Measurements from ENCODE around the gene FOXF2.

Gene FOXF2

GRCh38 chr6:1424306-1424927 is 35.0 kb downstream of the FOXF2 start:
- H3K27me3 Mint-ChIP-seq (ENCODE audit: low read depth), result peaks cover 8% of the 10 kb centered on the region
- no peaks in the 10 kb centered on the region for H3K9me3 Mint-ChIP-seq
- H3K27ac Mint-ChIP-seq, result no peak overlapping the region
- no peak overlapping the region for H3K4me3 Mint-ChIP-seq
- H3K36me3 Mint-ChIP-seq (ENCODE audit: low read depth), result no peaks in the 10 kb centered on the region
- H3K4me1 Mint-ChIP-seq (ENCODE audit: low read depth), result peaks cover 1% of the 10 kb centered on the region

DNA sequence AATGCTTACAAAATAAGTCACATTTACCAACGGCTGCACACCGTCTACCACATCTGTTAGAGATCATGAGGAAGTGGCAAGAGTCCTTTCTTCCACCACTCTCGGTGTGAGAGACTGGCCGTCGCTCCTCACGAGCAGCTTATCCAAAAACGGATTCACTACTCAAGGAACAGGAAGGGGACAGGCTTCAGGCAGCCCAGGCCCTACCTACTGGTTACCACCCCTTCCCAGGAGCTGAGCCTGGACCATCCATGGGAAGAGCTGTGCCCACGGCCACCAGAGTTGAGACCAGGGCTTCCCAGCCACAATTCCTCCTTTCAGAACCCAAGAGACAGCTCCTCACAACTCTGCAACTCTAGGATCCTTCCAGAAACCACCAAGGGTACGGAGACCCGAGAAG is 37.0 kb downstream of the FOXF2 start:
- peaks cover 1% of the 10 kb centered on the region for H3K4me1 Mint-ChIP-seq (ENCODE audit: low read depth)
- no peaks in the 10 kb centered on the region for H3K9me3 Mint-ChIP-seq

DNA sequence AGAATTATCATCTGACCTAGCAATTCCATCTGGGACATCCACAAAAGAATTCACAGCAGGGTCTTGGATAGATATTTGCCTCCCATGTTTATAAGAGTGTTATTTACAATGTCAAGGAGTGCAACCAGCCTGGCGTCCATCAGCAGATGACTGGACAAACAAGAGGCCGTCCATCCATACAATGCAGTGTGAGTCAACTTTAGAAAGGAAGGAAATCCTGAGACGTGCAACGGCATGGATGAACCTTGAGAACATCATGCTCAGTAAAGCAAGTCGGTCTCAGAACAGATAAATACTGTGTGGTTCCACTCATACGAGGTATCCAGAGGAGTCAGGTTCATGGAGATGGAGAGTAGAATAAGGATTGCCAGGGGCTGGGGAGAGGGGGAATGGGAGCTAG is 46.4 kb downstream of the FOXF2 start:
- Mint-ChIP-seq H3K27me3 (ENCODE audit: low read depth) (peaks cover 28% of the 10 kb centered on the region), H3K4me3 (no peak overlapping the region), H3K36me3 (ENCODE audit: low read depth) (no peaks in the 10 kb centered on the region), H3K9me3 (no peaks in the 10 kb centered on the region), H3K4me1 (ENCODE audit: low read depth) (peaks cover 3% of the 10 kb centered on the region), H3K27ac (no peak overlapping the region)

More for the DNA sequence above, 37.0 kb downstream of the FOXF2 start:
- Mint-ChIP-seq H3K4me3 (no peak overlapping the region), H3K36me3 (ENCODE audit: low read depth) (no peaks in the 10 kb centered on the region), H3K27me3 (ENCODE audit: low read depth) (peaks cover 11% of the 10 kb centered on the region), H3K27ac (no peak overlapping the region)

DNA sequence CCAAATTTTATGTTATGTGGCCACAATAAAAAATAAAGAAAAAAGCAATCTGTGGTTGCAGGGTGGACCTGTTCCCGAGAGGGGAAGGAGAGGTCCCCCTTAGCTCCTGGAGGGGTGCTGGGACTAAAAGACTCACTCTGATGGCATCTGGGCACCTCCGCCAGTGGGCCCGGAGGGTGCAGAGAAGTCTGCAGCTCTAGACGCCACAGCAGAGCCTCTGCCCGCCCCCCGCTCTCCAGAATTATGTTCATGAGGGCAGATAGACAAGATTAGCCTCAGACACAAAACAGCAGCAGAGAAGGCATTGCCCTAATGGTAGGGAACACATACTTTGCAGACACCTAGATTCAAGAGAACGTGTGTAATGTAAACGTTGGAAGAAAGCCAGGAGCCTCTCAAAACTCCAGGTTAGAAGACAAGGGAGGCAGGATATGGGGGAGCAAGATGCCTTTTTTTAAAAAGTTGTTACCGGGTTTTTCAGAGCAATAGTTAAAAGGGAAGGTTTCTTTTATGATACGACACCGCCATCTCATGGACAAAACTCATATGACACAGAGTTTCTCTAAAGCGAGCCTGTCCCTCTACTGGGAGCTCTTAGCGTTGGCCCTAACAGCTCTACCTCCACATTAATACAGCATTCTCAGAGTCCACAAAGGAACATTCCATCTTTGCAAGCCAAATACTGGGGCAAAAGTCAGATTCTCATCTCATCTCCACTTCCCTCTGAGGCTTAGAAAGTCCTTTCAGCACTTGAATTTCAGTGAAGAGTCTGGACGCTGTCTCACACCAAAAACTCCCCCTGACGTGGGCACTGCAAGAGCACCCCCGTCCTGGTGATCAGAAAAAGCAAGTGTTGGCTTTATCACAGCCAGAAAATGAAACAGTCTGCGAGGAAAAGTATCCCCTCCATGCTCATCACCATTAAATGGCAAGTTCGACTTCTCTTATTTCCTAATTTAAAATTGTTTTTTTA is 47.2 kb downstream of the FOXF2 start:
- Mint-ChIP-seq H3K9me3 (peaks cover under 1% of the 10 kb centered on the region), H3K27me3 (ENCODE audit: low read depth) (peaks cover 27% of the 10 kb centered on the region), H3K4me1 (ENCODE audit: low read depth) (peaks cover 3% of the 10 kb centered on the region), H3K27ac (no peak overlapping the region), H3K36me3 (ENCODE audit: low read depth) (no peaks in the 10 kb centered on the region), H3K4me3 (no peak overlapping the region)

DNA sequence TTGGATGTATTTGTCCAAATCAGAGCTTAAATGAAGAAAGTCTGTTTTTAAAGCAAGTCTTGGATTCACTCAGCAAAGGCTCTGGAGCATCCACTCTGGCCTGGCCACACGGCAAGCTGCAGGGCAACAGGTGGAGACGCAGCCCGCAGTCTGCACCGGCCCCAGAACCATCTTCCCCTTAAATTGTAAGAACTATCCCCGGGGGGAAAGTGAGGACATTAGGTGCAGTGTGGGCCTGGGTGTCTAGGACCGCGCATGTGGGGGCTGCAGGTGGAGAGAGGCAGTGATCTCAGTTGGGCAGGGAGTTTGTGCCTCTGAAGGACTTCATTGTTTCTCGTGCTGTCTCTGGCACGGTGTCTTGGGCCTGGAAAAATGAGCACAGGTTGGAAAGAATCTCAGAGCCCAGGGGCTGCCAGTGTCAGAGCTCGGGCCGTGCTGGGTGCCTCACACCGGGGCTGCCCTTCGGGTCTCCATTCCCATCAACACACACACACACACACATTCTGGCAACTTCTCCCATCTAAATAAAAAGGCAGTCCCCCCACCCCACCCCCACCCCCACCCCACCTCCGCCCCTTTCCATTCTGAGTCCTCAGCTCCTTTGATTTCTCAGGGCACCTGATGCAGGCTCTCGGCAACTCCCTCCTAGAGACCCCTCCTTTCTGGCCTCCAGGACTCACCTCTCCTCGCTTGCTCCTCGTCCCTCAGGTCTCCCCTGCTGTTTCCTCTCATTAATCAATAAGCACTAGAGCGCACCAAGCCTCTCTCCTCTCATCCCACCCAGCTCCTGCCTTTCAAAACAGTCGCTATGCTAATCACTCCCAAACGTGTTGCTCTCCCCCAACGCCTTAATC is 48.4 kb downstream of the FOXF2 start:
- Mint-ChIP-seq H3K27ac (no peak overlapping the region), H3K4me1 (ENCODE audit: low read depth) (peaks cover 3% of the 10 kb centered on the region), H3K4me3 (no peak overlapping the region), H3K36me3 (ENCODE audit: low read depth) (no peaks in the 10 kb centered on the region), H3K27me3 (ENCODE audit: low read depth) (peaks cover 27% of the 10 kb centered on the region), H3K9me3 (peaks cover 6% of the 10 kb centered on the region)

- H3K27me3 Mint-ChIP-seq (ENCODE audit: low read depth), result peaks cover 30% of the 10 kb centered on the region
Measured at GRCh38 chr6:1438471-1438881, 49.1 kb downstream of the FOXF2 start.

DNA sequence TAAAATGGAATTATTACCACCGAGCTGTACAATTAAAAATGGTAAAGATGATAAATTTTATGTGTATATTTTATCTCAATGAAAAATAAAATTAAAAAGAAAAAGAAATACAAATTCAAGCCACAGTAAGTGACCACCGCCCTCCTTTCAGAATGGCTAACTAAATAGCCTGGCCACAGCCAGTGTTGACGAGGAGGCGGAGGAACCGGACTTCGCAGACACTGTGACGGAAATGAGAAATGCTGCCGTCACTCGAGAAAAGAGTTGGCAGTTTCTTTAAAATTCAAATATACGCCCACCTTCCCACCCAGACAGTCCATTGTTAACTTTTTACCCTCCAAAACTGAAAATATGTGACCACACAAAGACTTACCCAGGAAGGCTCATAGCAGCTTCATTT is 50.0 kb downstream of the FOXF2 start:
- Mint-ChIP-seq H3K36me3 (ENCODE audit: low read depth) (no peaks in the 10 kb centered on the region), H3K27ac (no peak overlapping the region), H3K9me3 (peaks cover 6% of the 10 kb centered on the region), H3K4me1 (ENCODE audit: low read depth) (peaks cover 3% of the 10 kb centered on the region), H3K4me3 (no peak overlapping the region), H3K27me3 (ENCODE audit: low read depth) (peaks cover 33% of the 10 kb centered on the region)

More at GRCh38 chr6:1438471-1438881, 49.1 kb downstream of the FOXF2 start:
- Mint-ChIP-seq H3K9me3 (peaks cover 6% of the 10 kb centered on the region), H3K4me1 (ENCODE audit: low read depth) (peaks cover 3% of the 10 kb centered on the region), H3K36me3 (ENCODE audit: low read depth) (no peaks in the 10 kb centered on the region), H3K27ac (no peak overlapping the region), H3K4me3 (no peak overlapping the region)

- Mint-ChIP-seq H3K36me3 (ENCODE audit: low read depth) (no peaks in the 10 kb centered on the region), H3K9me3 (peaks cover 6% of the 10 kb centered on the region), H3K4me1 (ENCODE audit: low read depth) (no peaks in the 10 kb centered on the region), H3K27me3 (ENCODE audit: low read depth) (peaks cover 24% of the 10 kb centered on the region), H3K27ac (no peak overlapping the region), H3K4me3 (no peak overlapping the region)
Measured at GRCh38 chr6:1442929-1443328, 53.6 kb downstream of the FOXF2 start.
